NCI-H524 treated with DMSO at 0.1 percent for 48 hours (cell line): ENCODE measurements around the gene HOXB8.

Experiments
- DNase-seq: peaks from one replicate; lab custom pipeline; 2025; lab: John Stamatoyannopoulos, UW

Gene HOXB8

GRCh38 chr17:48583708-48584222, 31.3 kb downstream of the HOXB8 start:
- DNase-seq = no peak

DNA sequence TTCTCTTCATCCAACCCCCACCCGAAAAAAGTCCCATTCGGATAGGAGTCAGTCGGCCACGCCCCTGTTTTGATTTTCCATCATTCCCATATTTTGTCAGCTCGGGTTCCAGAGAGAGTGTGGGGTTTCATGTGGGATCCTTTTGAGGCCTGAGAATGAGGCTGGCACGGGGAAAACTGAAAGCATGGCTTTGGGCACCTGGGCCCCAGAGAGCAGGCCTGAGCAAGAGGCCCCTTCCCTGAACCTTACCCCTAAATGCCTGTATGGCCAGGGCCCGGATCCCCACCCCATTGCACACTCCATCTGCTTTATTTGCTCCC, 32.4 kb downstream of the HOXB8 start:
- DNase-seq = no peak

DNA sequence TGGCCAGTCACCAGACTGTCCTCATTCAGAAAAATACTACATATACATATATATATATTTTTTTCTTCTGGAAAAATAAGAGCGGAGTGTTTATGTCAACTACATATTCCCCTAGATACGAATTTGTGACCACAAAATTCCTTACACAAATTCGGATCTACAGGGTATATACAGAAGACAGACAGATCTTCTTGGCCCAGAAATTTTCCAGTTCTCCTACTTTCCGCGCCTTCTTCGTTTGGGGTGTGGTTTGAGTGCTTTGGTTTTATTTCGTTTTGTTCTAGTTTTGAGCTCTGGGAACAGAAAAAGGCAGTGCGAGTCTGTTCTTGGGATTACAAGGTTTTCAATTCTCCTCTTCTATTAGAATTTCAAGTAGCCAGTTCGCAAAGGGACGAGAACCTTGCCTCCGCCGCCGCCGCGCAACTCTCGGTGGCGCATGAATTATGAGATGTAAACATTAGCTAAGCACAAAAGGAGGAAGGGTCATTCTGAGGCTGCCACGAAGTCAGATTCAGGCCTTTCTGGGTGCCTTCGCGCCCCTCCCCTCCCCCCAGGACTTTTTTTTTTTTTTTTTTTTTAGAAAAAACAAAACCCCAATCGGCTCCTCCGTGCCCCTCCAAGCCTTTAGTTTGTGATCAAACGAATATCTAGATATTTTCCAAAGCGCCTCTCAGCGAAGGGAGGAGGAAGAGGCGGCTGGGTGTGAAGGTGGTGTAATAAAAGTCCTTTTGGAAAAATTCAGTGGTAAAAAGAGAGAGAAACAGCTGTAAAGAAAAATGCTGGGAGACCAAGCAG, 35.1 kb downstream of the HOXB8 start:
- no peak for DNase-seq

GRCh38 chr17:48579471-48579759, 35.7 kb downstream of the HOXB8 start:
- DNase-seq = no peak

GRCh38 chr17:48578616-48579470, 36.2 kb downstream of the HOXB8 start:
- DNase-seq = no peak

DNA sequence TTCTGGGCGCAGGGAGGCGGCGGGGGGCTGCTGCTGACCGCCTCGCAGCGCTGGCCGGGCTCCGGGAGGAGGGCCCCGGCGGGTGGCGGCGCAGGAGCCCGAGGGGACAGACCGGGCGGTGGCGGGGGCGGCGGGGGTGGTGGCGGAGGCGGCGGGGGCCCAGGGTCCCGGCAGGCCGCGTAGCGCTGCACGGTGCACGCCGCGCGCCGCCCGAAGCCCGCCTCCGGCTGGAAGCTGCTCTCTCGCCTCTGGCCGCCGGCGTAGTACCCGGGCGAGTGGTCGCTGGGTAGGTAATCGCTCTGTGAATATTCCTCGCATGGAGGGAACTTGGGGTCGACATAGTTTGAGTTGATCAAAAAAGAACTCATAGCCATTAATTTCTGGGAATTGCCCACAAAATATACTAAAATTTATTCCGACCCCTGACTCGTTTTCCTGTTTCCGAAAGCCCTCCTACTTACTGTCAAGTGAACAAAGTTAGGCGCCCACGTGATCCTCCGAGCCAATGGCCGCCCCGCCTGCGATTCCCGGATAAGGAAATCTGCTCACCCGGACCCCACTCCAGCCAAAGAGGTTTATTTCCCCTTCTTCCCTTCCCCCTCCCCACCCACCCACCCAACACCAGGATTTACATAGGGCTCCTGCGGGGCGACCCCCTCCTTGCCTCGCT, 37.0 kb downstream of the HOXB8 start, which contains the start of gene HOXB4:
TSS of gene HOXB4 (minus strand) at position 405 of the 670 bp plus-strand sequence. CDS start at position 374, 31 bp downstream.
- no peak for DNase-seq

DNA sequence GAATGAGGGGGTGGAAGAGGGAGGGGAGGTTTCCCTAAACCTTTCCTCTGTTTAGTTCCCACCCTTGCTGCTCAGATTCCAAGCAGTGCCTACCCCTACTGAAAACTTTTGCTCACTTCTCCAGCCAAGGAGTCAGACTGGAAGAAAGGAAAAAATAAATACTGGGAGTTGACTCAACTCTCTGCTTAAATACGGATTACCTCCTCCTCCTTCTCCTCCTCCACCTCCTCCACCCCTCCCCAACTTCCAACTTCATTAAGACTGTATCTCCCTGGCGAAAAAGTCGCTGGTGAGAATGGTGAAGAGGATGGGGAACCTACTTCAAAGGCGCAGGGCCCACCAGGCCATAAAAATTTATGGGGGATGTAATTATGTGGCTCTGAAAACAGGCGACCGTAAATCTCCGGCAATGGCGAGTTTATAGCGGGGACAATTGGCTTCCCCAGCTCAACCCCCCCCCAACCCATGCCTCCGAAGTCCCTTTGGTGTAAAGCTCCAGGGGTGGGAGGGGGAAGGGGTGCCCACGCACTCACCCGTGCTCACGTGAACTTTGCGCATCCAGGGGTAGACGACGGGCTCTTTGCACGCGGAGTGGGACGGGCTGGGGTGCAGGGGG, 37.7 kb downstream of the HOXB8 start:
- DNase-seq = no peak

DNA sequence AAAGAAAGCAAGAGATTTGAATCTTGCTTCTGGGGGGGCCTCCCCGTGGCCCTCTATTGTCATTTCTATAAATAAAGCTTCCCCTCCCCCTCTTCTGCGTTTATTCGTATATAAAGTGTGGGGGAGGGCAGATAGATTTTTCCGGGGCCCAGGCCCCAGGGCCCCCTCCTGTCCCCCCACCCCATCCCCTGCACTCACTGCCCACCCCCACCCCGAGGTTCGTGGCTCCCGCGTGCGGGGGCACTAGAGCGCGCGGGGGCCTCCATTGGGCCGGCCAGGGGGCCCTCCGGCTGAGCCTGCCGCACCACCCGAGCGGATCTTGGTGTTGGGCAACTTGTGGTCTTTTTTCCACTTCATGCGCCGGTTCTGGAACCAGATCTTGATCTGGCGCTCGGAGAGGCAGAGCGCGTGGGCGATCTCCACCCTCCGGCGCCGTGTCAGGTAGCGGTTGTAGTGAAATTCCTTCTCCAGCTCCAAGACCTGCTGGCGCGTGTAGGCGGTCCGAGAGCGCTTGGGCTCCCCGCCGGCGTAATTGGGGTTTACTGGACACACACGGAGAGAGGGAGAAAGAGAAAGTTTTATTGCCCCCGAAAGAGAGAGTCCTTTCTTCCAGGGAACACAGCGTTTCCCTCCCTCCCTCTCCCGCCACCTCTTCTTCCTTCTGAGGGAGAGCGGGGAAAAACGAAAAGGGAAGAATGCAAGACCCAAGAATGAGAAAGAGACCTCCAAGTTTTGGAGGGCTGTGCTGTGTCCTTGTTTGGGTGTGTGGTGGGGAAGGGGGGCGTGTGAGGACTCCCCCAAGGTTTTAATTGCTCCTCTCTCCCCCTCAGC, 38.4 kb downstream of the HOXB8 start:
- no peak for DNase-seq

GRCh38 chr17:48575673-48576478, 39.2 kb downstream of the HOXB8 start:
- DNase-seq = no peak

GRCh38 chr17:48575066-48575582, 40.0 kb downstream of the HOXB8 start:
- no peak for DNase-seq

- no peak for DNase-seq
Observed at GRCh38 chr17:48574505-48575065, 40.5 kb downstream of the HOXB8 start.

GRCh38 chr17:48571826-48572417, 43.2 kb downstream of the HOXB8 start:
- no peak for DNase-seq

- no peak for DNase-seq
Observed at GRCh38 chr17:48571024-48571818, 43.9 kb downstream of the HOXB8 start.

DNA sequence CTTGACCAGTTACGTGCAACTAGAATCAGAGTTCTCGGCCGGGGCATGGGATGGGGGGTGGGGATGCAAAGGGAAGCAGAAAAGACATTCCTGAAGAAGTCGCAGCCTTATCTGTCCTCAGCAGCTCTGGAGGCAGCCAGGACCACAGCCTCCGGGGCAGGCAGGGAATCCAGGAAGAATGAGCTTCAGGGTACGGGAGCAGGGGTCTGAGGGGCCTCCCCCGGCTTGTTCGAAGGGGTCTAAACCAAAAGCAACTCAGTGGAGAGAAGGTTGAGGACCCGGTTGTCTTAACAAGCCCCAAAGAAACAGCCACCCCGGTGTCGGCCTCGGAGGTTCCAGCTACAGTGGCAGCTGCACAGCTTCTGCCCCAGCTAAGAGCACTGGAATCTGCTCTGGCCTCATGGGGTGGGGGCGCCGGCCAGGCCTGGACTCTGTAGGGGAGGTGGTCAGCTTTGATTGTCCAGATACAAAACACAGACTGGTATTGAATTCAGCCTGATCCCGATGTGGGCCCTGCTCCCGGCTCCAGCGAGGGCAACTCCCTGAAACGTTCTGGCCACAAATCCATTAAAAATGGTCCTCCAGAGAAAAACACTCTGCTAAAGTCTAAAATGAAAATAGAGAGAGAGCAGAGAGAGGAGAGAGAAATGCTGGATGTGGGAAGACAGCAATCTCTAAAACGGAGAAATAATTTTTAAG, 44.6 kb downstream of the HOXB8 start:
- DNase-seq = no peak

DNA sequence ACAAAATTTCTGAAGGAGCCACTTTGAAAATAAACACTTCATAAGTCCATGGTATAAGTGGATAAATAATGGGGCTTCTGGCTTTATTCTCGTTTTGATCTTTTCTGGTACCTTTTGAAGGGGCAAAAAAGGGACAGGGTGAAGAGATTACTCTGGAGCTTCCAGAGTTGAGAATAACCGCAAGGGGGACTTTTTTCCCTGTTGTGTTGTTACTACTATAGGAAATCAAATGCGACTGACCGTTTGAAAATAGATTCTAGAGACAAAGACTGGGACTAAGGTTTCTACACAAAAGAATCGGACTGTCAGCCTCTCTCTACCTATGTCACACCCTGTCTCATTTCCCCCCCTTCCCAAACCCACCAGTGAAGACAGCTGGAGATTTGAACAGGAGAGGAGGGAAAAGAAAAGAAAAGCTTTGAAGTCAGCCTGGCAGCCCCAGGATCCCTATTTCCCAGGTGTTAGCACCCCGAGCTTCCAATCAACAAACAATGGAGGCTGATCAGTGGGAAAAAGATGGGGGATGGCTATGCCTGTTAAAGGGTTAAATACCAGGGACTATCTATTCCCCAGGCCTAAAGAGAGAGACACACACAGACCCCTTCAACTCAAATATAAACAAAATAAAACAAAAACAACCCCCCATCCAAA, 45.3 kb downstream of the HOXB8 start:
- no peak for DNase-seq

DNA sequence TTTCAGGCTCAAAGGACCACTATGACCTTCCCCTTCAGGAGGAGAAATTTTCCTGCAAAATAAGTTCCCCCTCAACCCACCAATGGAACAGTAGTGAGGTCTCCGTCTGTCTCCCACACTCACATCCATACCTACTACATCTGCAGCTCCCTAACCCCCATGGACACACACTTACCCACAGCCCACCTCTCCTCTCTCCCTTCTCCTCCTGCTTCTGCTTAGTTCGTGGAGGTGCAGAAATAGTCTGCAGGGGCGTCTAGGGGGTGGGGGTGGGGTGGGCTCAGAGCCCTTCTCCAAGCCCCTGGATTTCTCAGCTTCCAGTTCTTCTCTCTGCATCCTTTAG, 45.9 kb downstream of the HOXB8 start:
- DNase-seq = no peak

DNA sequence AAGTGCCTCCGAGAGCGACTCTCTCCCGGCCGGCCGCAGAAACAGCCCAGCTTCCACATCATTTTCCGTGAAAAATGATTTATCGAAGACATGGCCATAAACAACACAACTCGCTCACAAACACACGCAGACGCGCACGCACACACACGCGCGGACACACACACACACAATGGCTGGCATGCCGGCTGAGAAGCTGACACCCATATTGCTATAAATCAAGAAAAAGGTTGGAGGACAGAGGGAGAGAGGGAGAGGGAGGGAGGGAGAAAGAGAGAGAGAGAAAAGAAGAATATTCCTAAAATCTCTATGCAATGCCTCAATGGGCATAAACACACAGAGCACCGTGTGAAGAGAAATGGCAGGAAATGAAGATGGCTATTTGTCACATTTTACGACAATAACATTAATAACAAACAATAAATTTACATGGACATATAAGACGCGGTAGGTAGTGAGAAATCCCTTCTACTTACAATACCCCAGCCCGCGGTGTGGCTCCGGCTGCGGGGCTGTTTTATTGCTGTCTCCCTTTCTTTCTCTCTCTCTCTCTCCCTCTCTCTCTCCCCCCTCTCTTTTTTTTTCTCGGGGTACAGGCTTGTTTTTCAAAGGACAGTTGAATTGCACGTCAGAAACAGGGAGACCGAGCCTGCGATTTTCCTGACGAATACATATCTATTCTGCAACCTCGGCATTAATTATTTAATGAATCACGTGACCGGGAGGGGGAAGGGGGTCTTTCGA, 46.4 kb downstream of the HOXB8 start:
- DNase-seq = no peak
